GM19240 (cell line): ENCODE results near the gene SLC12A6.

Experiments
- DNase-seq: peaks from one replicate; pipeline ENCODE4 v3.0.0; 2011; ENCODE audit warnings: low spot score; ENCODE audit not compliant: insufficient read length

Gene SLC12A6

DNA sequence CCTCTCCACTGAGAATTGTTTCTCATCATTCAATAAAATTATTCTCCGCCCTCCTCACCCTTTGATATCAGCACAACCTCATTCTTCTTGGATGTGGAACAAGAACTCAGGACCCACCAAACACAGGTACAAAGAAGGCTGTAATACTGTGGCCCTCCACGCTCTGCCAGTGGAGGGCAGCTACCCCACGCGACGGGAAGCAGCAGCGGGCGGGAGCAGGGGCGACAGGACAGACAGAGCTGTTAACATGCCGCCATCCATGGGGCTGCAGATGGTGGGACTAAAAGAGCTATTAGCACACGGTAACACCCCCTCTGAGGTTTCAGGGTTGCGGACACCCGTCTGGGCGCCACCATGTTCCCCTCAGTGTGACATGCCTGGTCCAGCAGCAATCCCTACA is 75.2 kb downstream of the SLC12A6 start:
- DNase-seq = no peak

DNA sequence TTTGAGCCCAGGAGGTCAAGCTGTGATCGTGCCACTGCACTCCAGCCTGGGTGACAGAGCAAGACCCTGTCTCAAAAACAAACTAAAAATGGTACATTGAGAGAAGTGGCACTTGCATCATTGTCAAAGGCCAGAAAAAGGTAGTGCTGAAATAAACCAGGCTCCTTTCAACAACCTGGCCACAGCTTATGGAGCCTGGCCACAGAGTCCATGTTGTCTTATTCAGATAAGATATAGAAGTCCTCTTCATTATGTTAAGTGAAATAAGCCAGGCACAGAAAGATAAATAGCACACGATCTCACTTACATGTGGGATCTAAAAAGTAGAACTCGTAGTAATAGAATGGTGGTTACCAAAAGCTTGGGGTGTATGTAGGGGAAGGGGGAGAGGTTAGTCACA is 78.0 kb downstream of the SLC12A6 start:
- DNase-seq = no peak

DNA sequence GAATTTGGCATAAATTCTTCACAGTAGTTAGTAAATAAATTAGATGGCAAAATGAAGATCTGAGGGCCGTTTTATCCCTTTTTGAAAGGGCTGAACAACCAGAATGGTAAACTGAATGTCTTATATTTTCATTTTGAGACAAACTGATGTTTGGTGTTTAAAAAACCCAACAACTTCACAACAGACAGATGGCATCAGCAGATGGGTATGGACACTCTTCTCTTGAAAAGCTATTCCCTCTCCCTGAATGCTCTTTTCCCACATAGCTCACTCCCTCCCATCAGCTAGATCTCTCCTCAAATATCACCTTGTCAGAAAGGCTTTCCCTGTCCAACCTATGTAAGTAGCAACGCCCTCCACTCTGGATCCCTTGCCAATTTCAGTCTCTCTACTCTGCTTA is 79.4 kb downstream of the SLC12A6 start:
- no peak for DNase-seq

DNA sequence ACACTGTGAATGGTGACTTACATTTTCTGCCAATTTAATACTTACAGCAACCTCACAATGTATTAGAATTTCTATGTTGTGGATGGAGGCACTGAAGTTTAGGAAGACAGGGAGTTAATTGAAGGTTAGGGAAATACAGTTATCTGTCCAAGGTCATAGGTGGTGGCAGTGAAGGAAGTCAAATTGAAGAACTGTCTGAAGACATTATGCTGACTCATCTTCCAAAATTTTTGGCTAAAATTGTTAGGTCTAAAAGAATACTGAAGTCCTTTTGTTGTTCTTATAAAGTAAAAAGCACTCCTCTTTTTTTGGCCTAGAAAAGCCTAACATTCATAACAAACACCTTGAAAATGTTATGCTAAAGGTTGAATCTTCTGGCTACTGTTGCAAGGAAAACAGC is 85.0 kb downstream of the SLC12A6 start:
- DNase-seq = no peak

DNA sequence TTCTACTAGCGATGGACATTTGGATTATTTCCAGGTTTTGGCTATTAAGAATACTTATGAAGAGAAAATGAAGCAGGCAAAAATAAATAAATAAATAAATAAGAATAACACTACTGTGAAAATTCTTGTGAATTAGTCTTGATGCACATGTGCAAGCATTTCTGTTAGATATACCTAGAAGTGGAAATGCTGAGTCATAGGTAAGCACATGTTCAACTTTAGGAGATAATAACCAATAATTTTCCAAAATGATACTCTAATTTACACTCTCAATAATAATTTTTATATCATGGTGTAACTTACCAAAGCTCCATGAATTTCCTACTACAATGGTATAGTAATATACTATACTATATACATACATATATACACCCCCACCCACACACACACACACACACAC is 89.4 kb downstream of the SLC12A6 start:
- DNase-seq = no peak

DNA sequence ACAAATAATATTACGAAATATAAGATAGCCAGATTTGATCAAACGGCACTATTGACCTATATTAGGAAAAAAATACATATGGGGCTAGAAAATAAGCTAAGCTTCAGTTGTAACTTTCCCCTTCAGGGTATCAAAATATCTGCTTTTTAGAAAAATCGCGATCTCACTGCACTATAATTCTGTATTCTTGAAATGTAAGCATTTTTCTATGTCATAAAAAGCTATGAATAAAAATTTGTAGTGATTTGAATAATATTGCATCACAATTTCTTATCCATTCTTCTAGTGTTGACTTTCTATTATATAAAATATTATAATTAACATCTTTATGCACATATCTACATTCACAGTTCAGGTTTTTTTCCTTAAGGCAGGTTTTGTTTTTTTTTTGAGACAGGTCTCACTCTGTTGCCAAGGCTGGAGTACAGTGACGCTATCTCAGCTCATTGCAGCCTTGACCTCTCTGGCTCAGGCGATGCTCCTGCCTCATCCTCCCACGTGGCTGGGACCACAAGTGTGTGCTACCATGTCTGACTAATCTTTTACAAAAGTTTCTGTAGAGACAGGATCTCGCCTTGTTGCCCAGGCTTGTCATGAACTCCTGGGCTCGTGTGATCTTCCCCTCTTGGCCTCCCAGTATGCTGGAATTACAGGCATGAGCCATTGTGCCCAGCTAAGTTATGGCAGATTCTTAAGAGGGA is 91.2 kb downstream of the SLC12A6 start:
- no peak for DNase-seq

DNA sequence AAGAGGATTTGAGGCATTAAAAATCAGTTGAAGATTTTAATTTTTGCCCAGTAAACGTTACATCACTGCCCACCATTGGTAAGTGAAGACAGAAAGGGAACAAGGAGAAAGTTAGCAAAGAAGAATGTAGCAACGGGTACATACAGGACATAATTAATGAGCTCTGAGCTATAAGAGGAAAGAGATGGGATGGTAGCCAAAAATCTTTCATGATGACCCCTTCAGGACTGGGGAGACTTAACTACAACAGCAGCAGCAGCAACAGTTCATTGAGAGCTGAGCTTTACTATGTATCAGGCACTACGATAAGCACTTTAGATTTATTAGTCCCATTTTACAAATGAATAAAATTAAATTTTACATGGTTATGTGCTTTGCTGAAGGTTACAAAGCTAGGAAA is 94.4 kb downstream of the SLC12A6 start:
- DNase-seq = no peak

DNA sequence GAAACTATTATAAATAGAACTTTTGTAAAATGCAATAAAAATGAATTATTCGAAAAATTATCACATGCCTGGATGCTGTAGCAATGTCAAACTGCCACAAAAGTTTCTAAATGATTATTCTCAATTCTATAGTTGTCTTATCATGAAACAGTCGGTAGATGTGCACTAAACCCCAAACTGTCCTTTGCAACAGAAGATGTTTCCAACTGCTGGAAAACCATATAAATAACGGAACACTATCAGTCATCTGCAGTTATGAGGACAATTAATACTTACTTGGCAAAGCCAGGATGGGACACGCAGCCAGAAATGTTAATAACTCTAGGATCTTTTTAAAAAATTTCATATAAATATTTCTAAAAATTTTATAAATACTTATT is 95.3 kb downstream of the SLC12A6 start:
- no peak for DNase-seq

DNA sequence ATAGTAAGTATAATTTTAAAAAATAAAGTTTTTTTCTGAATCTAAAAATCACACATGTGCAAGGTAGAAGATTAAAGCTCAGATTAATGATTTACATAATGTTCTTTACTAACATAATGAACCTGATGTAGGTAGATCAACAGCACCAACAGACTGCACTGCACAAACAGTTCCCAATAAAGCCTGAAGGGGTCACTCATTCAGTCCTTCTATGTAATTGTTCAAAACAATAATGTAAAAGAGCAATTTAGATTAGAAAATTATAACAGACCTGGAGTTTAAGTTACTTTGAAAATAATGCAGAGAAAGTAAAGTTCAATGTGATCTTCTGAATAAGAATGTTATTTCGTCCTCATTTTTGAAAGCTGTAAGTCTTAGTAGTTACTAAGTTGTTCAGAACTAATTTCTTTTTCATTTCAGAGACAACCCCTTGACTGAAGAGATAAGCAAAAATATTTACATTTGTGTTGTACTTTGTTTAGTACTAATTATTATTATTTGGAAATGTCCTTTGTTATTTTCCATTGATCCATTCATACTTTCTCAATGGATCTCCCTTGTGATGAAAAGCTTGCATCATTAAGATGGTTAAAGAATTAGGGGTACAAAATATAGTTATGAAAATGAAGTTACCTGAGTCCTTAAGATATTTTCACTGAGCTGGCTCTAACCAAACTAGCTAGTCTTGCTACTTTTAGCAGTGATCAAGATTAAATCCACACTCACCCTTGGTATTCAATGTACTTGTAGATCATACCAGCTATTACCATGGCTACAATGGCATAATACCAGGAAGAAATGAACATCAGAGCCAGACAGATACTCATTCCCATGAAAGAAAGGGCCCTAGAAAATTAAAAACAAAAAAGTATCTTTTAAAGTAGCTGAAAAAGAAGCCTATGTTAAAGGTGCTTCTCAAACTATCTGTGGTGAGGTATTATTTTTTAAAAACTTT is 95.9 kb downstream of the SLC12A6 start:
- no peak for DNase-seq

DNA sequence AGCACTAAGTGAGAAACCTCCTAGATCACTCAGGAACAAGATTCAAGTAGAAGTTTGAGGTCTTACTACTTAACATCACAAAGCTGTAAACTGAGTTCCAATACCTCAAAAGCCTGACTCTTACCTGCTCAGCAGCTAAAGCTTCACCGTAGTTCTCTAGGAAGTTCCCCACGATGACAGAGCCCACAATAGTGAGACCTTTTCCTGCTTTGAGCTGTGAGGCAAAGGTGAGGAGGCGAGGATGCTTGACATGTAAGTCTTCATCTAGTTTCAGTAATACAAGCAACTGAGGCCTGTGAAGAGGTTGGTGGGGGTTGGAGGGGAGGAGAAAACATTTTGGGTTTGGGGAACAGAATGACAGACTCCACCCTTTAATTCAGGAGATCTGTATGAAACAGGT is 97.0 kb downstream of the SLC12A6 start:
- no peak for DNase-seq

DNA sequence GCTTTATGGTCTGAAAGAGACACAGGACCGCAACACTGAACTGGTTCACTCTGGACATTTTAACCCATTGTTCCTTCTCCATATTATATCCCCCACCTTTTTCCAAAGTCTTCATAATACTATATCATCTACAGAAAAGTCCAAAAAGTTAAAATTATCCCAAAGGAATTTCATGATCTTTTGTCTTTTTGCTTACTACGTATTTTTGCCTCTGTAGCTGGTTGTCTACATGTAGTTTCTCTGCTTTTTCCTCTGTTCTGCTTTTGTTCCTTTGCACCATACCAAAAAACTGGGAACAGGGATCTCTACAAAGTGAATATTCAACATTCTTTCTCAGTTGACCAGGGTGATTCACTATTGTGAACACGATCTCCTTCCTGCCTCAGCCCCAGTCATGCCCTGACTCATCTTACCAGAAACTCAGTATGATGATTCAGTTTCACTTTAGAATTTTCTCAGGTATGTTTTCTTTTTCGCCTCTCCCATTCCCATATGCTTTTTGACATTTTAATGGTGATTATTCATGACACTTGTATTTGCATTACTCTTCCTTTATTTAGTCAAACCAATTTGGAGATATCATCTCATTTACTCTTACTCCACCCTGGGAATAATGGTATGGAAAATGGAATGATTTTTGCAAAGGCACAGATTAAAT is 98.3 kb downstream of the SLC12A6 start:
- peak; percentile 27 for DNase-seq

DNA sequence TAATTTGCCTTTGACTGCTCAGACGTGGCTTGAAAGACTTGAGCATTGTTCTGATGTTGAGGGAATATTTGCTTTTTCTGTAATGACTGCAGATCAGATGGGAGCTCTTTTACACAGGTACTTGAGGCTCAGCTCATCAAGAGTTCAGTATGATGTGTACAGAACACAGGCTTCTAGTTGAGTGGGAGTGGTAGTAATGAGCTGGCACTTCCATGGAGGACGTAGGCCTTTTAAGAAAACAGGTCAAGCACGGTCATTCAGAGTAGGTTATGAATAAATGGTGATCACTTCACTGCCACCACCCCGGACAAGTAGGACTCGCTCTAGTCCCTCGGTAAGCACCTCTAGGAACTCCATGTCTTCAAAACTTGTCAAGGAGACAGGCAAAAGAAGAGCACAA is 104.0 kb downstream of the SLC12A6 start:
- no peak for DNase-seq

DNA sequence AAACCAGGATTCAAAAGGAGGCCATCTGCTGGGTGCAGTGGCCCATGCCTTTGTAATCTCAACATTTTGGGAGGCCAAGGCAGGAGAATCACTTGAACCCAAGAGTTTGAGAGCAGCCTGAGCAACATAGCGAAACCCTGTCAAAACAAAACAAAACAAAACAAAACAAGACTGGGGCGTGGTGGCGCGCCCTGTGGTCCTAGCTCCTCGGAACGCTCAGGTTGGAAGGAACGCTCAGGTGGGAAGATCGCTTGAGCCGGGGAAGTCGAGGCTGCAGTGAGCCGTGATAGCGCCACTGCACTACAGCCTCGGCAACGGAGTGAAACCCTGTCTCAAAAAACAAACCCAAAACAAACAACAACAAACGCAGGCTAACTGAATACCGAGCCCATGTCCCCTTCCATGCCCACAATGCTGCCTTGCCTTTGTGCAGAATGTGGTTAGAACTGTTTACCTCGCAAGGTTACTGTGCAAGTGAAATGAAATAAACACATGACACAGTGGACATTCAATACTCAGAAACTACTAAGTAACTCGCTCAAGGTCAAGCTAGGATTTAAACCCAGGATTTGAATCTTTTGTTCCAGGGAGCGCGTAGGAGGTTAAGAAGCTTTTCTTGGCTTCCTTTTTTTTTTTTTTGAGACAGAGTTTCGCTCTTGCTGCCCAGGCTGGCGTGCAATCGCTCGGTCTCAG is 113.5 kb downstream of the SLC12A6 start:
- no peak for DNase-seq

DNA sequence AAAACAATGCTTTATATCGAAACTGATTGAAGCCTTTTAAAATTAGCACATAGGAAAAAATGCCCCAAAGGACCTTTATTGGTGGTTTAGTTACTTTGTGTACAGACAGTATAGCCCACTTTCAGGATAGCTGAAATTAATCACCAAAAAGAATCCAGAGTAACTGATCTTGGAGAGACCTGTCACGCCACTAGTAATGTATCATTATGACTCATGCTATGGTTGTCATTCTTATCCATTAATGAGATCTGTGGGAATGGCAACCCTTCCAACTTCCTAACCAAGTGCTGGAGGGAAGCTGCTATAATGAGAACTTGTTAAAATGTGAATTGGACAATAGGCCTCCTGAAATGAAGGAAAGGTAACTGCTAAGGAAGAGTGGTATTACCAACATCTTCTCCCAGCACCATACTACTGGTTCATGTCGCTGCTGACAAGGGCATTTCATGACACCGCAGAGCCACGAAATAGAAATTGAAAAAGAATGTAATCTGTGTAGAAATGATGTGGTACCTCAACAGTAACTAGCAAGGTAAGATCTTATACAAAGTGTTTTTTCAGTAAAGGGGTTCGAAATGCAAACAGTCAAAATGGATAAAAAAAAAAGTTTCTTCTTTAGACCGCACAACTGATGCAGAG is 119.9 kb downstream of the SLC12A6 start:
- no peak for DNase-seq

DNA sequence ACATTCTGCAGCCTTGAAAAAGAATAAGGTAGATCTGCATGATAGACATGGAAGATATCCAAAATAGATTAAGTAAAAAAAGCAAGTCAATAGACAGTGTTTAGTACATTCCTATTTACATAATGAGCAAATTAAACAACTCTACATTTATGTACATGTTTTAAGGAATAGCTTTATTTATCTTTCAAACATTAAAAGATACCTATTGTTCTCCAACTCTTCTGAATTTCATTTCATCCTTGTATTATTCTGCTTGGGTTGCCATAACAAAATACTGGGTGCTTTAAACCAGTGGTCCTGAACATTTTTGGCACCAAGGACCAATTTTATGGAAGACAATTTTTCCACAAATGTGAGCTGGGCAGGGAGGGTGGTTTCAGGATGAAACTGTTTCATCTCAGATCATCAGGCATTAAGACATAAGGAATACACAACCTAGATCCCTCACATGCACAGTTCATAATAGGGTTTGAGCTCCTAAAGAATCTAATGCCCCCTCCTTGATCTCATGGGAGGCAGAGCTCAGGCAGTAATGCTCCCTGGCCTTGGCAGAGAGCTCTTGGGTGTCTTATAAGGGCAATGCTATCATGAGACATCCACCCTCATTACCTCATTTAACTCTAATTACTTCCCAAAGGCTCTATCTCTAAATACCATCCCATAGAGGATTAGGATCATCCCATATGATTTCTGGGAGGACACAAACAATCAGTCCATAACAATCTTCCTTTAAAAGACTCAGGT is 120.9 kb downstream of the SLC12A6 start:
- no peak for DNase-seq

DNA sequence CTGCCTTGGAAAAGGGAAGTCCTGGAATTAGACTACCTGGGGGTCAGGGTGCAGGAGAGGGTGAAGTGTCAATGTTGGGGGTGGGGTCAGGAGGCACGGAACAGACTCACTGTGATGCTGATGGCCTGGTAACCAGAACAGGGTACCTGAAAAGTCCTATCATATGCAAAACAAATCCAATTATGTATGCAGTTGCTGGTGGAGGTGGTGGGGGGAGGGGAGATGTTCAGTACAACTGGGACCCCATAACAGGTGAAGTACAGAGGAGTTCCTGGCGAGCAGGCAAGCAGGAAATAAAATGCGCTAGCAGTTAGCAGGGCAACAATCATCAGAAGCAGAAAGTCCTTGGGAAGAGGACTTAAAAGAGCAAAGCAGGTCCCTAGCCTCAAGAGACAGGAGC is 123.4 kb downstream of the SLC12A6 start:
- no peak for DNase-seq

DNA sequence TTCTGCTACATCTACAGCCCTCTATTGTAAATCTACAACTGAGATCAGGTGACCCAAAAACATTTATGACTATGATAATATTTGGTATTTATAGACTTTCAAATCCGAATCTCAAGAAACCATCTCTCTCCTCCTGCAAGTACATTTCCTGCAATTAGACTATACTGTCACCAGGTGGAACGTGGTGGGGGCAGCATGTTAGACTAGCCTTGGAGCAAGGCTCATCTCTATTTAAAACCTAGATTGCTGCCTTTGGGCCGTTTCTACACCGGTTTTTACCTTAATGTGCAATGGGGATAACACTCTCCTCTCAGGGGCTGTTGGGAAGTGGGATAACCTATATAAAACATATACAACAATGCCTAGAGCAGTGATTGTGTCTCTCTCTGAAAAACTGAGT is 123.9 kb downstream of the SLC12A6 start:
- no peak for DNase-seq

DNA sequence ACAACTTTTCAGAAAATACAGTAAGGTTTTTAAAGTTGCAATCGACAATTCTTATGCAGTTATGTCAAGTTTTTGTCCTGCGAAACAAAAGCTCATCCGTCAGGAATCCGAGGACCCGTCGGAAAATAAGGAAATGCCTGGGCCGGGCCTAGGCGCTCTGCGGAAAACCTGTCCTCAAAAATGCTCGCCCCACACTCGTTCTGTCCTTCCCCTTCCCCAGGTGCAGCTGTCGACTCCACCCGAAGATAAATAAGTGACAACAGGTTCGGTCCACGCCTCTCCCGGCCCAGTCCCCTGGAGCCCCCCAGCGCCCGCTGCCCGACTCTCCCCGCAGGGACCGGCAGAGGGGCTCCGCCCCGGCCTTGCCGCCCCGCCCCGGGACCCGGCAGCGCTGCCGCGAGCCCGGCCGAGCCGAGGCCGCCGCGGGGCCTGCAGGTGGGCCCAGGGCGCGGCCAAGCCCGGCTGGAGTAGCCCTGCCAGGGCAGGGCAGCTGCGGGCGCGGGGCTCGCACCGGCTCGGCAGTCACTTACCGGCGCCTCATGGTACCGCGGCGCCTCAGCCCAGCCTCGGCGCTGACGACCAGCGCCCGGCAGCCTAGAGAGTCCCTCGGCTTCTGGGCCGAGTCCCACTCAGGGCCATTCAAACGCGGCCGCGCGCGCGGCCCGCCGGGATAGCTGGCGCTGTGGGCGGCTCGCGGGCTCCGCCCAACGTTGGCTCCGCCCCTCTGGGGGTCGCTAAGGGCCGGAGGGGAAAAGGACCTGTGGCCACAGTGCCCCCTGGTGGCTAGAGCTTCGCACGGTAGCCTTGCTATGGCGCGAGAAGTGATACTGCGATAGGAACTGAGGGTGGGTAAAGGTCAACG is 127.9 kb downstream of the SLC12A6 start, which contains the start of gene KATNBL1:
TSS of gene KATNBL1 (minus strand) at position 676 of the 862 bp plus-strand sequence. CDS start 46,420 bp downstream, outside the sequence.
- DNase-seq = peak; percentile 85

DNA sequence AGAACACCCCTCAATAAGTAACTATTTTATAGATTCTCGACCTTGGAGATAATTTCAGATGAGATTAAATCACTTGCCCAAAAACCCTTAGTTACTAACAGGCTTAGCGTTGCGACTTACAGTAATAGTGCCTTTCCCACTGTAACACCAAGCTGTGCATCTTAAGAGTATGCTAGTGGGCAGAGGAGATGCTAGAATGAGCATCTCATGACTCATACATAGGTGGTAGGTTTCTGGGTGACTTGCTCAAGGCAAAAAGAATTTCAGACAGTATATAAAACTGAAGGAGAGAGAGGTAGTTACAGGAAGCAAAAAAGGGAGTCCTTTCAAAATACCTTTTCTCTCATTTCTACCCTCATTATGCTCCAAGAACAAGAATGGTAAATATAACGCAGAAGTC is 131.6 kb downstream of the SLC12A6 start:
- DNase-seq = no peak
